ENCODE results near the gene TBC1D14.

DNA sequence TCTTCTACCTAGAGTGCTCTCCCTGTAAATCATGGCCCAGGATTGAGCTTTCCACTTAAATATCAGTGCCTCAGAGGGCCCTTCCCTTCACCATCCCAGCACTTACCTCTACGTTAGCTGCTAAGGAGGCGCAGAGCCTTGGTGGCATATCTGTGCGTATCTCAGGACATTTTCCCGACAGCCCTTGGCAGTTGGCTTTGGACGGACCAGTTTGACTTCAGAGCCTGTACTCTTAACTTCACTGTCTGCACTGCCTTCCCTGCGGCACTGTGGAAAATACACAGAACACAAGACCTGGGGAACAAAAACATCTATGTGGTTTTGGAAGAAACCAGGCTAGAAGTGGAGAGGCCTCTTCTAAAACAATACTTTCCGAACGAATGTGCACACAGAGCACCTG, 135.9 kb downstream of the TBC1D14 start:
- no peak for TF ChIP-seq CTCF (IDR thresholded peaks at IDR 0.05; ENCODE audit: poor library complexity)
- no peak for TF ChIP-seq EZH2phosphoT487 (IDR thresholded peaks at IDR 0.05; ENCODE audit: low read depth, severe bottlenecking, unreplicated experiment)
- TF ChIP-seq EZH2 (IDR thresholded peaks at IDR 0.05; ENCODE audit: borderline replicate concordance), result no peak
